NB4 (cell line): ENCODE results near the gene SYT2.

ENCODE experiments used
- CTCF ChIP-seq: IDR thresholded peaks from one replicate; pipeline ENCODE4 v1.5.1; 2012; ENCODE audit warnings: low read depth, low read length
- MYC ChIP-seq: IDR thresholded peaks from 2 replicates; pipeline ENCODE4 v1.6.1; 2011; ENCODE audit warnings: low read depth, low read length
- POLR2A ChIP-seq: IDR thresholded peaks from 2 replicates; pipeline ENCODE4 v1.6.1; 2011; ENCODE audit warnings: mild to moderate bottlenecking; ENCODE audit not compliant: insufficient read length; ENCODE audit errors: extremely low read depth
- TF ChIP-seq, protein P1 (sequence below): IDR thresholded peaks from 2 replicates; pipeline ENCODE4 v1.6.1; 2011; ENCODE audit warnings: low read depth, low read length

DNA sequence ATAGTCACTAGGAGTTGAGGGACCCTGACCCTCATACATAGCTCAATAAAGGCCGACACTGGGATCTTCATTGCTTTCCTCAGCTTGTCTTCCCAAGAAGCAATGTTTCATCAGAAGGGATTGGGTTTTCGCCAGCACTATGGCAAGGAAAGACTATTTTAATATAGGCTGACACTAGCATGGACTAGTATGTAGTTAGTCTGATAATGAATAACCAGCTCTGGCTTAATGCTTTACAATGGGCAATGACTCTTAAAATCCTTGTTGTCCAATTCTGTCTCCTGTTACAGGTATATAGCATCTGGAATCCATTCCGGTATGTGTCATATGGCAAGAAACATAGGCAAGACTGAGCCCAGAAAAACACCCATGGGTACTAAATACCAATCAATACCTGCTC, 15.3 kb upstream of the SYT2 start:
- TF ChIP-seq CTCF (no peak), POLR2A (no peak), MYC (no peak)
- TF ChIP-seq, protein P1, sequence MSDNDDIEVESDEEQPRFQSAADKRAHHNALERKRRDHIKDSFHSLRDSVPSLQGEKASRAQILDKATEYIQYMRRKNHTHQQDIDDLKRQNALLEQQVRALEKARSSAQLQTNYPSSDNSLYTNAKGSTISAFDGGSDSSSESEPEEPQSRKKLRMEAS: no peak
